GM12878 (cell line): ENCODE measurements around the gene MN1. TPM values are rescaled to one million over a fixed set of nuclear protein-coding genes. Genes with fewer than 3 reads are reported as not detected.

Experiments used
- ATAC-seq: fragments of 200-7000 bp; cut with Tn5 transposase; 3 replicates; pipeline ENCODE4 v1.9.1; 2020; ENCODE audit warnings: mild to moderate bottlenecking, moderate library complexity
- BruUV-seq: library from RNA; stranded (reverse); fragments of 400-500 nt; replicated peaks from 2 replicates; lab custom pipeline; 2021; lab: Mats Ljungman, UMichigan
- CTCF ChIA-PET: fragments of 300-600 bp; sonication (Branson Sonifier 250); formaldehyde crosslinking; extraction: SDS; loops from one replicate; lab custom pipeline; 2021; ENCODE audit warnings: inconsistent platforms; lab: Yijun Ruan, JAX
- POLR2A ChIA-PET: fragments of 350-600 bp; formaldehyde crosslinking; extraction: SDS; loops from one replicate; lab custom pipeline; 2021; ENCODE audit warnings: inconsistent platforms; lab: Charles Lee
- RAD21 ChIA-PET: fragments of 300-600 bp; sonication (Branson Sonifier 250); formaldehyde crosslinking; loops from one replicate; lab custom pipeline; 2023; ENCODE audit warnings: antibody characterized with exemption; ENCODE audit not compliant: unreplicated experiment; lab: Charles Lee
- SMC1A ChIA-PET: fragments of 300-600 bp; sonication (Branson Sonifier 250); formaldehyde crosslinking; loops from one replicate; lab custom pipeline; 2023; ENCODE audit not compliant: unreplicated experiment, uncharacterized antibody; lab: Charles Lee
- DNase-seq: peaks from one replicate; pipeline ENCODE4 v3.0.0-alpha.2; 2011; ENCODE audit warnings: low read depth, low spot score
- FAIRE-seq: peaks from 3 replicates; lab custom pipeline; 2011; peaks lifted over from hg19 to GRCh38; lab: Jason Lieb, UNC
- H2AFZ ChIP-seq: 2 replicates; pipeline ENCODE4 v1.6.0; 2011; ENCODE audit warnings: low read depth, low read length, control low read depth; ENCODE audit not compliant: control insufficient read depth
- H3K27ac ChIP-seq: 2 replicates; pipeline ENCODE4 v1.5.1; 2011; ENCODE audit warnings: control low read depth; ENCODE audit not compliant: control insufficient read depth, insufficient read depth
- H3K27me3 ChIP-seq, 2 experiments: replicated peaks in 1 of 2; 2 replicates each; pipeline versions ENCODE4 v1.6.0 to v1.6.1; 2011; ENCODE audit warnings: low read length in 1 of 2; ENCODE audit not compliant: control insufficient read depth in 2 of 2, insufficient read depth in 2 of 2
- H3K36me3 ChIP-seq, 2 experiments: 2 replicates each; pipeline ENCODE4 v1.5.1; 2011; ENCODE audit warnings: low read length in 1 of 2; ENCODE audit not compliant: control insufficient read depth in 2 of 2, insufficient read depth in 2 of 2
- H3K4me1 ChIP-seq: 2 replicates; pipeline ENCODE4 v1.6.1; 2011; ENCODE audit warnings: mild to moderate bottlenecking, low read length, moderate library complexity, mixed read lengths; ENCODE audit not compliant: control insufficient read depth, insufficient read depth
- H3K4me2 ChIP-seq: 2 replicates; pipeline ENCODE4 v1.6.0; 2011; ENCODE audit warnings: control low read depth; ENCODE audit not compliant: control insufficient read depth, insufficient read depth
- H3K4me3 ChIP-seq: fragments of 200-600 bp; sonication (generic); 2 replicates; pipeline ENCODE4 v1.5.1; 2016
- H3K79me2 ChIP-seq: 2 replicates; pipeline ENCODE4 v1.6.0; 2011; ENCODE audit warnings: low read length; ENCODE audit not compliant: control insufficient read depth, insufficient read depth
- H3K9ac ChIP-seq: 2 replicates; pipeline ENCODE4 v1.8.0; 2011; ENCODE audit warnings: low read length, control low read depth, mixed read lengths; ENCODE audit not compliant: control insufficient read depth, insufficient read depth
- H3K9me3 ChIP-seq: replicated peaks from 3 replicates; pipeline ENCODE4 v1.5.1; 2011; ENCODE audit warnings: mild to moderate bottlenecking, low read length; ENCODE audit not compliant: control insufficient read depth, insufficient read depth
- H4K20me1 ChIP-seq: 2 replicates; pipeline ENCODE4 v1.6.0; 2011; ENCODE audit not compliant: control insufficient read depth, insufficient read depth
- BCL11A ChIP-seq: IDR thresholded peaks from 2 replicates; pipeline ENCODE4 v1.6.1; 2011; ENCODE audit warnings: low read depth, low read length
- E2F8 ChIP-seq: fragments of 450-650 bp; IDR thresholded peaks from 2 replicates; pipeline ENCODE4 v1.6.1; 2018; ENCODE audit warnings: mild to moderate bottlenecking, low read depth, moderate library complexity; ENCODE audit not compliant: partially characterized antibody
- EP300 ChIP-seq, 2 experiments: fragments of 150-350 bp in 1 of 2; IDR thresholded peaks; 2 replicates each; pipeline ENCODE4 v1.6.1; 2011 to 2012; ENCODE audit warnings: low read depth in 2 of 2, low read length in 2 of 2, borderline replicate concordance in 1 of 2, improper control_type of control experiment in 1 of 2, inconsistent platforms in 1 of 2; ENCODE audit not compliant: control insufficient read depth in 1 of 2
- SUZ12 ChIP-seq: fragments of 200-600 bp; sonication (generic); IDR thresholded peaks from one replicate; pipeline ENCODE4 v1.6.1; 2018; ENCODE audit warnings: antibody characterized with exemption, mild to moderate bottlenecking; ENCODE audit not compliant: unreplicated experiment
- WGBS: methylation state at CpG from one replicate; pipeline ENCODE4 v1.1.6; 2016; ENCODE audit warnings: low lambda C conversion rate; ENCODE audit not compliant: insufficient replicate concordance, insufficient coverage; ENCODE audit errors: missing lambda C conversion rate; 5-methylcytosine and 5-hydroxymethylcytosine counted together
- in situ Hi-C: fragments of 300-500 bp; cut with MboI; formaldehyde crosslinking; loops from 9 replicates; pipeline ENCODE4 v1.14.3; 2018; ENCODE audit warnings: mixed read lengths
- intact Hi-C: fragments of 100-400 bp; cut with micrococcal nuclease; formaldehyde crosslinking; loops from one replicate; pipeline ENCODE4 v1.14.2; 2022; ENCODE audit not compliant: unreplicated experiment
- polyA plus RNA-seq, 11 experiments: library from polyadenylated mRNA; depleted of rRNA in 4 of 11; unstranded in 6 of 11; stranded (reverse) in 5 of 11; fragments of >200 nt; fragmentation: Nextera tagmentation in 4 of 11; fragmentation: Illumina TruSeq in 1 of 11; extraction: Ambion mirVana in 4 of 11; extraction: Trizol in 1 of 11; gene quantifications; 1 replicate in 1 of 11; 2 replicates in 10 of 11; pipeline versions ENCODE4 v1.2.1 to v1.2.3, GENCODE V29; 2011 to 2016; ENCODE audit warnings: inconsistent platforms in 2 of 11, missing spikeins in 2 of 11, low read depth in 1 of 11
- total RNA-seq, 4 experiments: library from RNA; depleted of rRNA in 3 of 4; stranded (reverse); fragments of >200 nt in 3 of 4; fragmentation: Illumina TruSeq in 1 of 4; extraction: Trizol in 1 of 4; gene quantifications; 2 replicates each; pipeline versions ENCODE4 v1.2.1 to v1.2.3, GENCODE V29; 2013 to 2021

MN1 gene
- total and polyA plus RNA-seq, 10 of the 15 experiments (the other 5 are each of a cell fraction or from before 2014, with no cell fraction given), result under 0.01 to 0.24 (median 0.03) TPM; not detected in 3

DNA sequence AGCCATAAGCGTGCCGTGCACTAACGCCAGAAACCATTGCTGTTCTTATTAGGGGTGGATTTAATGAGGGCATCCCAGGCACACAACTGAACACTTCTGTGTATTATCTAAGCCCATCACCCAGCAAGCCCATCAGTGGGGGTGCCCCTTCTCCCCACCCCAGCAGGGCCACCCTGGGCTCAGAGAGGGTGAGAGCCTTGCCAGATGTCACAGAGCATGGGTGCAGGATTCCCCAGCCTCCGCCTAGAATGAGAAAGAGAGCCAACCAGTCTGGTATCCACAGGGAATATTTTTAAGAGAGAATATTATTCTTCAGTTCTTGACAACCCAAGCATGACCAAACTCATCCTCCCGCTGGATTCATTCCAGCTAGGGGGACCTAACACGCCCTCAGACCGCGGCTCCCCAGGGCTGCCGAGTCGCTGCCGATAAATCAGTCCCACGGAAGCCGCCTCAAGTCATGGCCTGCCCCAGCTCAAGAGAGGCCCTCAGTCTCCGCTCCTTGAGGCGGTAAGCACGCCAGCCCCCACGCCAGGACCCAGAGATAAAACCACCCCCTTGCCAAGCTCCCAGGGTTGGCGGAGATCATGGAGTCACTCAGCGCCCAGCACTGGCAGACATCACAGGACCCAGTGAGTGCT lies 47.2 kb downstream of the MN1 start:
- intact Hi-C loops, result no loop called here
- WGBS, result 66% methylated on average over 17 of the region's 19 CpGs
- H3K27ac ChIP-seq, result no peak overlapping the region
- RAD21 ChIA-PET, result no interaction called here
- no peaks in the 10 kb centered on the region for H4K20me1 ChIP-seq
- no peak for FAIRE-seq
- H3K9me3 ChIP-seq, result no peaks in the 10 kb centered on the region
- POLR2A ChIA-PET, result no interaction called here
- SMC1A ChIA-PET, result no interaction called here
- no peaks in the 10 kb centered on the region for H3K79me2 ChIP-seq
- no peak for TF ChIP-seq SUZ12
- TF ChIP-seq EP300 (IDR thresholded peaks at IDR 0.05; ENCODE audit: borderline replicate concordance in 1 of 2, control insufficient read depth in 1 of 2, low read depth in 2 of 2, low read length in 2 of 2), result no peak
- TF ChIP-seq E2F8, result no peak
- TF ChIP-seq BCL11A, result no peak
- TF ChIP-seq, all 136 proteins: peak for 0
- BruUV-seq, result no TSS peak
- H3K36me3 ChIP-seq, result no peaks in the 10 kb centered on the region
- CTCF ChIA-PET, result no interaction called here
- H3K4me2 ChIP-seq, result no peak overlapping the region
- DNase-seq, result no peak
- peaks cover 0 to 1% of the 10 kb centered on the region in 2 experiments; a peak in 2 of 4 replicates for H3K27me3 ChIP-seq
- no peaks in the 10 kb centered on the region for H3K4me1 ChIP-seq
- in situ Hi-C loops, result no loop called here
- no peak overlapping the region for H3K4me3 ChIP-seq
- H2AFZ ChIP-seq, result no peak overlapping the region
- no peak overlapping the region for H3K9ac ChIP-seq
- ATAC-seq, result no peak
